Stimulated activated naive CD8-positive, alpha-beta T cell treated with anti-CD3 and anti-CD28 coated beads, Interleukin-15, amount 100 ng/mL, for 72 hours (primary cell): Measurements from ENCODE around the gene FAM217B.

Experiments
- ATAC-seq: fragments of 150-1000 bp; cut with Tn5 transposase; 2 replicates; pipeline ENCODE4 v1.10.0; 2021; ENCODE audit warnings: mild to moderate bottlenecking, moderate library complexity
- DNase-seq, 2 donors: peaks; one replicate each; pipeline ENCODE4 v3.0.0; 2021 to 2022
- H3K27ac Mint-ChIP-seq, 2 donors: one replicate each; pipeline ENCODE4 v1.8.0; 2022; ENCODE audit warnings: mild to moderate bottlenecking in 2 of 2, mixed read lengths in 2 of 2, moderate library complexity in 2 of 2
- H3K27me3 Mint-ChIP-seq: one replicate; pipeline ENCODE4 v1.8.0; 2022; ENCODE audit warnings: mixed read lengths
- H3K4me1 Mint-ChIP-seq: one replicate; pipeline ENCODE4 v1.8.0; 2022; ENCODE audit warnings: mild to moderate bottlenecking, mixed read lengths
- H3K4me3 Mint-ChIP-seq, 2 donors: one replicate each; pipeline ENCODE4 v1.8.0; 2022; ENCODE audit warnings: mild to moderate bottlenecking in 2 of 2, mixed read lengths in 2 of 2, moderate library complexity in 1 of 2
- H3K9me3 Mint-ChIP-seq, 2 donors: one replicate each; pipeline ENCODE4 v1.8.0; 2022; ENCODE audit warnings: mixed read lengths in 2 of 2

FAM217B gene

GRCh38 chr20:59940129-59940955, at the start of gene FAM217B, which contains the start of gene PPP1R3D:
TSS of gene FAM217B (plus strand) at chr20:59940389. CDS start at chr20:59943944, 3,555 bp downstream.
TSS of gene PPP1R3D (minus strand) at chr20:59940305. CDS start at chr20:59939931, 374 bp downstream.
- Mint-ChIP-seq H3K9me3 (no peaks in the 10 kb centered on the region), H3K27ac (peak within 1 kb of the TSS; percentile 95 to 98), H3K4me3 (peak within 1 kb of the TSS; percentile 91 to 98), H3K4me1 (peaks cover 35% of the 10 kb centered on the region), H3K27me3 (no peaks in the 10 kb centered on the region)
- DNase-seq: peak; percentile 89 to 91
- peak; percentile 96 for ATAC-seq

GRCh38 chr20:59891581-59891980, 48.6 kb upstream of the FAM217B start:
- DNase-seq (no peak), ATAC-seq (no peak)
- Mint-ChIP-seq H3K4me3 (no peak overlapping the region), H3K9me3 (no peaks in the 10 kb centered on the region), H3K27me3 (no peaks in the 10 kb centered on the region), H3K27ac (no peak overlapping the region), H3K4me1 (no peaks in the 10 kb centered on the region)

- no peak for DNase-seq
- Mint-ChIP-seq H3K4me3 (no peak overlapping the region), H3K27ac (no peak overlapping the region), H3K27me3 (no peaks in the 10 kb centered on the region), H3K4me1 (no peaks in the 10 kb centered on the region), H3K9me3 (no peaks in the 10 kb centered on the region)
- no peak for ATAC-seq
Observed at GRCh38 chr20:59895908-59896307, 44.3 kb upstream of the FAM217B start.

- Mint-ChIP-seq H3K9me3 (no peaks in the 10 kb centered on the region), H3K4me3 (no peak overlapping the region), H3K27ac (peak overlapping the region in 1 of 2 donors; percentile 47), H3K27me3 (no peaks in the 10 kb centered on the region), H3K4me1 (no peaks in the 10 kb centered on the region)
- ATAC-seq (no peak), DNase-seq (no peak)
Observed at GRCh38 chr20:59902470-59902869, 37.7 kb upstream of the FAM217B start.

DNA sequence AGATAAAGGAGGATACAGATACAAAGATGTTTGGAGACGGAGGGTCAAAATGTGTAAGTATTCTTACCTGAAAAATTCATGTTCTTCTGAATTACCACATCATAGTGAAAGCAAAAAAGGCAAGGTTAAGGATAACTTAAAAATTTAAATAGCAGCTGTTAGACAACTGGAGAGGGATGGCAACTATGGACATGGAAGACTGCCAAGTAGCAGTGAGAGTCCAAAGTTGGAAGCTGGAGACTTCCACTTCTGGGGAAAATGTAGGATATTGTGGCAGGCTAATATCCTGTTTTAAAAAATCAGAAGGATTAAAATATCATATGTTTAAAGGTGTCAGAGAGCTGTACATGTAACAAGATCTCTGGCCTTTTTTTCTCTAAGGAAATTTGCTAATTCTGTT, 36.6 kb upstream of the FAM217B start:
- no peak overlapping the region for H3K27ac Mint-ChIP-seq
- no peaks in the 10 kb centered on the region for H3K27me3 Mint-ChIP-seq
- H3K4me1 Mint-ChIP-seq: no peaks in the 10 kb centered on the region
- DNase-seq (no peak), ATAC-seq (no peak)
- no peak overlapping the region for H3K4me3 Mint-ChIP-seq
- H3K9me3 Mint-ChIP-seq: no peaks in the 10 kb centered on the region

DNA sequence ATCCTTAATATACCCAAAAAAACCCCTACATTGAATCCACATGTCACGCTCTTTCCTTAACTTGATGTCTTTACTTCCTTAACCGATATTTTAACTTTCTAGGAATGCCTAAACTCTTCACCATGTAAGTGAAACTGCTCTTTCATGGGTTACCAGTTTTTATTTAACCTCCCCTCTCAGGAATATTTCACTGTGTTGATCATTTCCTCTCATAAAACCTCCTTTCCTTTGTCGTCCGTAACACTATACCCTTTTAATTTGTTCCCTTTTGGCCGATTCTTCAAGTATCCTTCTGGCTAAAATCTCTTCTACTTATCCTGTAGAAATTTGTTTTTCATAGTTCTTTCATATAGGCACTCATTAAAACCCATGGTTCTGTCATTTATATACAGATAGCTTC, 31.3 kb upstream of the FAM217B start:
- Mint-ChIP-seq H3K4me1 (no peaks in the 10 kb centered on the region), H3K27me3 (no peaks in the 10 kb centered on the region), H3K4me3 (no peak overlapping the region), H3K27ac (no peak overlapping the region), H3K9me3 (no peaks in the 10 kb centered on the region)
- ATAC-seq: no peak
- no peak for DNase-seq

DNA sequence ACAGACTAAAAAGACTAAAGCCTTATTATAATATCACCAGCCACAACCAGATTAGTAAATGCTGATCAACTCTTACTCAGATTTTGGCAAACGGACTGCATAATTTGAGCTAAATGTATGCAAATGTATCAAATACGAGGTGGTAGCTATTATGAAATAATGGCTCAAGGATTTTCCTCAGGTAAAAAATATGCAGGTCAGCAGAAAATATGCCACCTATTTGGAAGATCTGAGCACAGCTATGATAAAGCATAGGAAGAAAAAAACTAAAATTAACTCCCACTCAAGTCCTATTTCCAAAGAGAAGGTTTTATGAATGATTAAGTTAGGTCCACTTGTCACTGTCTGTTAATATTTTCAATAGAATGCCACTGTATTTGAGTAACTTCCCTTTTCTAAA, 29.1 kb upstream of the FAM217B start:
- Mint-ChIP-seq H3K27me3 (no peaks in the 10 kb centered on the region), H3K4me3 (no peak overlapping the region), H3K4me1 (no peaks in the 10 kb centered on the region), H3K27ac (no peak overlapping the region), H3K9me3 (no peaks in the 10 kb centered on the region)
- DNase-seq (no peak), ATAC-seq (no peak)

GRCh38 chr20:59912609-59913008, 27.6 kb upstream of the FAM217B start:
- ATAC-seq (no peak), DNase-seq (no peak)
- Mint-ChIP-seq H3K27me3 (no peaks in the 10 kb centered on the region), H3K27ac (peak overlapping the region in 1 of 2 donors; percentile 54), H3K4me3 (no peak overlapping the region), H3K9me3 (no peaks in the 10 kb centered on the region), H3K4me1 (no peaks in the 10 kb centered on the region)

- H3K27ac Mint-ChIP-seq: no peak overlapping the region
- no peaks in the 10 kb centered on the region for H3K9me3 Mint-ChIP-seq
- no peak for ATAC-seq
- no peak overlapping the region for H3K4me3 Mint-ChIP-seq
- H3K27me3 Mint-ChIP-seq: no peaks in the 10 kb centered on the region
- no peaks in the 10 kb centered on the region for H3K4me1 Mint-ChIP-seq
- DNase-seq: no peak
Observed at GRCh38 chr20:59920944-59921343, 19.2 kb upstream of the FAM217B start.

DNA sequence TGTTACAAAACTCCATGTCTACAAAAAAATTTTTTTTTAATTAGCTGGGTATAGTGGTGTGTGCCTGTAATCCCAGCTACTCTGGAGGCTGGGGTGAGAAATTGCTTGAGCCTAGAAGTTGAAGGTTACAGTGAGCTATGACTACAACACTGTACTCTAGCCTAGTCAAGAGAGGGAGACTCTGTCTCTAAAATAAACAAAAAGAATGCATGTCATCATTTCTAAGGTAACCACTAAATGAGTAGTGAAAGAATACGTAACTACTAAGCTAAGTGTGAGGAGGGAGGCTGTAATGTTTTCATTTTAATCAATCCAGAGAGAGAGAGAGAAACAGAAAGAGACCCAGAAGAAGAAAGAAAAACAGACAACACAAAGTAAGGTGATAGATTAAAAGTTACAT, 16.7 kb upstream of the FAM217B start:
- DNase-seq: no peak
- Mint-ChIP-seq H3K27me3 (no peaks in the 10 kb centered on the region), H3K4me3 (no peak overlapping the region), H3K4me1 (no peaks in the 10 kb centered on the region), H3K27ac (no peak overlapping the region), H3K9me3 (no peaks in the 10 kb centered on the region)
- ATAC-seq: no peak

DNA sequence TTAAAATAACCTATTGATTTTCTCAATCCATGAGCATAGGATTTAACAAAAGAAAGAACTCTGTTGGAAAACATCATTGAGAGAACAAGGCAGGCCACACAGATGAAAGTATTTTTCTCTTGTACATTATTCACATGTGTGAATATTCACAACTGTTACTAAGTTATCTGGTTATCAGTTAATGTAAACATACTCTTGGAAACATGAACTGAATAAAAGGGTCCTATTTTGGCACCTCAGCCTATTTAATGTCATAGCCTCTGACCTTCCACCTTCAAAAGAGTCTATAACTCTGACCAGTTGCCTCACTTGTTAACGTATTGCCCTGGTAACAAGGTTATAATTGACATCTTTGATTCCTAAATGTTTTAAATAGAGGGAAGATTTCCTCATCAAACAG, 14.8 kb upstream of the FAM217B start:
- Mint-ChIP-seq H3K27me3 (no peaks in the 10 kb centered on the region), H3K4me1 (no peaks in the 10 kb centered on the region), H3K4me3 (no peak overlapping the region), H3K9me3 (no peaks in the 10 kb centered on the region), H3K27ac (no peak overlapping the region)
- ATAC-seq (no peak), DNase-seq (no peak)

DNA sequence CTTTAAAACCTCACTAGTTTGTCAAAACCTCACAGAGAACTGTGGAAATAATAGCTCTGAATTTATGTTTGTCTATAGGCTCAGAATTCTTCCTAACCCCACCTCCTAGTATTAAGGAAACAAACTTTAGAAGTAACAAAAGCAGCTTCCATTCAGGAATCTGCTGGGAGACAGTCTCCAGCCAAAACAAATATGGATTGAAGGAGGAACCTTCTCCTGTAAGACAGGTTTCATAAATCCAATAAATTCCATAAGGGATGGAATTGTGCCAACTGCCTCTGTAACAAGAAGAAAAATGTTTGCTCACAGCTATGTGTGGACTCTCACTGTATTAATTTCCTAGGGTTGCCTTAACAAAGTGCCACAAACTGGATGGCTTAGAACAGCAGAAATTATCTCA, 14.3 kb upstream of the FAM217B start:
- no peaks in the 10 kb centered on the region for H3K27me3 Mint-ChIP-seq
- H3K4me1 Mint-ChIP-seq: no peaks in the 10 kb centered on the region
- H3K4me3 Mint-ChIP-seq: no peak overlapping the region
- ATAC-seq: no peak
- no peak overlapping the region for H3K27ac Mint-ChIP-seq
- H3K9me3 Mint-ChIP-seq: no peaks in the 10 kb centered on the region
- no peak for DNase-seq

- H3K4me3 Mint-ChIP-seq: peak overlapping the region; percentile 25 to 72
- no peaks in the 10 kb centered on the region for H3K9me3 Mint-ChIP-seq
- DNase-seq: no peak
- peaks cover 7% of the 10 kb centered on the region for H3K4me1 Mint-ChIP-seq
- ATAC-seq: no peak
- peak overlapping the region; percentile 13 to 50 for H3K27ac Mint-ChIP-seq
- no peaks in the 10 kb centered on the region for H3K27me3 Mint-ChIP-seq
Observed at GRCh38 chr20:59931511-59932312, 8.5 kb upstream of the FAM217B start.

- Mint-ChIP-seq H3K27ac (no peak overlapping the region), H3K9me3 (no peaks in the 10 kb centered on the region), H3K4me3 (peak overlapping the region; percentile 39 to 84), H3K4me1 (peaks cover 7% of the 10 kb centered on the region), H3K27me3 (no peaks in the 10 kb centered on the region)
- ATAC-seq: peak; percentile 13
- no peak for DNase-seq
Observed at GRCh38 chr20:59932616-59933295, 7.4 kb upstream of the FAM217B start.

DNA sequence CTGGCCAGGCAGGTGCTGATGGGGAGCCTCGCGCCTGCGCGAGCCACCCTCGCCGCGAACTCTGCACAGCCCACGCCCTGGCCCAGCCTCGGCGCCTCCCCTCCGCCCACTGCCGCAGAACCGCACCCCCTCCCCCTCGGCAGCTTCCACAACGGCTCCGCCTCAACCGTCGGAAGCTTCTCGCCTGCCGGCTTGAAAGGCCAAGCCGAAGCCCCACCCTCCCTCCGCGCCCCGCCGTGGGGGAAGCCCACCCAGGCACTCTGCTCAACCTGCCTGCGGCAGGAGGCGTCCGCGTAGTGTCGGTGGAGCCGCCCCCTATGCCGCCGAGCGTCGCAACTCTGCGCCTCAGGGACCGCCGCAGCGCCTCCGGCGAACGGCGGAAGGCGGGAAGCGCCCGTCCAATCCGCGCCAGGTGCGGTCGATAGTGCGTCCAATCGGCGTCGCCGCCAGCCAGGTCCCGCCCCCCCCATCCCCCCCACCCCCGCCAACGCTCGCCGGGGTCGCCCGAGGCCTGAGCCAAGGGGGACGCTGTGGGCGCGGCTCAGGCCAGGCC, 6.8 kb upstream of the FAM217B start, which contains the start of gene SYCP2:
TSS of gene SYCP2 (minus strand) at position 342 of the 553 bp plus-strand sequence. CDS start 11,224 bp downstream, outside the sequence.
- H3K9me3 Mint-ChIP-seq: no peaks in the 10 kb centered on the region
- peaks cover 13% of the 10 kb centered on the region for H3K4me1 Mint-ChIP-seq
- H3K27ac Mint-ChIP-seq: no peak within 1 kb of the TSS
- peak within 1 kb of the TSS; percentile 84 for H3K4me3 Mint-ChIP-seq
- DNase-seq (peak; percentile 59 to 81), ATAC-seq (peak; percentile 87)
- H3K27me3 Mint-ChIP-seq: no peaks in the 10 kb centered on the region
